LNCaP clone FGC (cell line): Measurements from ENCODE around the gene MYBPC2.

Experiments used
- DNase-seq: peaks from one replicate; pipeline ENCODE4 v3.0.0-alpha.2; 2011; ENCODE audit warnings: low read depth
- H3K4me3 ChIP-seq: 2 replicates; pipeline ENCODE4 v1.5.1; 2011; ENCODE audit warnings: mild to moderate bottlenecking, low read depth, low read length, control low read depth
- CTCF ChIP-seq: IDR thresholded peaks from 2 replicates; pipeline ENCODE4 v1.5.1; 2012; ENCODE audit warnings: mild to moderate bottlenecking; ENCODE audit not compliant: control insufficient read depth, insufficient read depth; ENCODE audit errors: extremely low read depth

The MYBPC2 gene

GRCh38 chr19:50412419-50412818 is 20.3 kb upstream of the MYBPC2 start:
- no peak for TF ChIP-seq CTCF
- DNase-seq, result no peak
- no peak overlapping the region for H3K4me3 ChIP-seq

GRCh38 chr19:50413096-50413495 is 19.6 kb upstream of the MYBPC2 start:
- no peak for TF ChIP-seq CTCF
- no peak for DNase-seq
- no peak overlapping the region for H3K4me3 ChIP-seq

GRCh38 chr19:50413531-50413930 is 19.2 kb upstream of the MYBPC2 start:
- DNase-seq, result no peak
- no peak overlapping the region for H3K4me3 ChIP-seq
- TF ChIP-seq CTCF, result no peak

- TF ChIP-seq CTCF, result peak; percentile 78
- H3K4me3 ChIP-seq, result no peak overlapping the region
- no peak for DNase-seq
Observed at GRCh38 chr19:50414864-50415660, 17.6 kb upstream of the MYBPC2 start.

- no peak for TF ChIP-seq CTCF
- no peak for DNase-seq
- no peak overlapping the region for H3K4me3 ChIP-seq
Observed at GRCh38 chr19:50415661-50416033, 17.0 kb upstream of the MYBPC2 start.

- H3K4me3 ChIP-seq, result no peak overlapping the region
- no peak for TF ChIP-seq CTCF
- DNase-seq, result no peak
Observed at GRCh38 chr19:50416034-50416977, 16.4 kb upstream of the MYBPC2 start.
